Measurements from ENCODE around the gene MAPK8. TPM values are rescaled to one million over a fixed set of nuclear protein-coding genes. Genes with fewer than 3 reads are reported as not detected.

The MAPK8 gene
- total RNA-seq, 6 experiments from 2014 or later = 56.3 to 96.6 (median 74.8) TPM

DNA sequence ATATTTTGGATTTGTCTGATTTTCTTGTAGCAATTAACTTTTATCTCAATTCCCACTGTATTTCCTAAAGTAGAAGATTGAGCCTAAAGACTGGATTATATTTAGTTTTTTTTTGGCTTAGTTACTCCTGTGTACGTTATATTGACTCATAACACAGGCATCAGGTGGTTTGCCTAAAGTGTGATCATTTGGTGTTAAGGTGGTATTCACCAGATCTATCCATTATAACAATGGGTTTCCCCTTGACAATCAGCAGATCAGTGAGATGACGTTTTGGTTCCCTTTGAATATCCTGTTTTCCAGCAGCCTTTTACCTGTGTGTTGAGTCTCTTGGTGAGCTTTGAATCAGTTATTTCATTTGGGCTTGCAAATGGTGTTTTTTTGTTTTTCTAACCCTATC lies 18.1 kb downstream of the MAPK8 start:
- H3K27ac Mint-ChIP-seq = no peak overlapping the region

DNA sequence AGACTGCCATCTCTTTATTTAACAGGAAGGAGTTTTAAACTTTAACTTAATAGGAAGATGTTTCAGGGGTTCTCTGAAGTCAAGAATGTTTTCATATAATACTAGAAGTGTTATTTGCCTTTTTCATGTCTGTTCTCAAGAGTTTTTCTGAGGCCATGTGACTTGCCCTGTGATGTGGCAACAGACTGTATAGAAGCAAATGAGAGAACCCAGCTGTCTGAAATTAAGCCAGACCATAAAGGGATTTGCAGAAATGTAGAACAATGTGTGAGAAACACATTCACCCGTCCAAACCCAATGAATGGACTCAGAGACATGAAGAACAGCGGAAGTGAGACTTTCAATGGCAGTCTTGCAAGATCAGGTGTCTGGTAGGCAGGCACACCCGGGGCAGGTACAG lies 23.8 kb downstream of the MAPK8 start:
- TF ChIP-seq, protein P1, sequence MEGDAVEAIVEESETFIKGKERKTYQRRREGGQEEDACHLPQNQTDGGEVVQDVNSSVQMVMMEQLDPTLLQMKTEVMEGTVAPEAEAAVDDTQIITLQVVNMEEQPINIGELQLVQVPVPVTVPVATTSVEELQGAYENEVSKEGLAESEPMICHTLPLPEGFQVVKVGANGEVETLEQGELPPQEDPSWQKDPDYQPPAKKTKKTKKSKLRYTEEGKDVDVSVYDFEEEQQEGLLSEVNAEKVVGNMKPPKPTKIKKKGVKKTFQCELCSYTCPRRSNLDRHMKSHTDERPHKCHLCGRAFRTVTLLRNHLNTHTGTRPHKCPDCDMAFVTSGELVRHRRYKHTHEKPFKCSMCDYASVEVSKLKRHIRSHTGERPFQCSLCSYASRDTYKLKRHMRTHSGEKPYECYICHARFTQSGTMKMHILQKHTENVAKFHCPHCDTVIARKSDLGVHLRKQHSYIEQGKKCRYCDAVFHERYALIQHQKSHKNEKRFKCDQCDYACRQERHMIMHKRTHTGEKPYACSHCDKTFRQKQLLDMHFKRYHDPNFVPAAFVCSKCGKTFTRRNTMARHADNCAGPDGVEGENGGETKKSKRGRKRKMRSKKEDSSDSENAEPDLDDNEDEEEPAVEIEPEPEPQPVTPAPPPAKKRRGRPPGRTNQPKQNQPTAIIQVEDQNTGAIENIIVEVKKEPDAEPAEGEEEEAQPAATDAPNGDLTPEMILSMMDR (IDR thresholded peaks at IDR 0.05) = no peak
- Mint-ChIP-seq H3K36me3 (ENCODE audit: low read depth) (peaks cover 46% of the 10 kb centered on the region), H3K9me3 (no peaks in the 10 kb centered on the region), H3K27ac (no peak overlapping the region), H3K27me3 (ENCODE audit: insufficient read depth) (no peaks in the 10 kb centered on the region; the same call in 1 of the 2 replicates), H3K4me1 (ENCODE audit: low read depth) (peaks cover 57% of the 10 kb centered on the region), H3K4me3 (no peak overlapping the region)
- no peak for DNase-seq

More for the DNA sequence above, 18.1 kb downstream of the MAPK8 start:
- DNase-seq = no peak
- Mint-ChIP-seq H3K36me3 (ENCODE audit: low read depth) (peaks cover 25% of the 10 kb centered on the region), H3K4me1 (ENCODE audit: low read depth) (peaks cover 74% of the 10 kb centered on the region), H3K4me3 (no peak overlapping the region), H3K27me3 (ENCODE audit: insufficient read depth) (no peaks in the 10 kb centered on the region), H3K9me3 (no peaks in the 10 kb centered on the region)
- TF ChIP-seq, protein P1 (IDR thresholded peaks at IDR 0.05) = no peak

DNA sequence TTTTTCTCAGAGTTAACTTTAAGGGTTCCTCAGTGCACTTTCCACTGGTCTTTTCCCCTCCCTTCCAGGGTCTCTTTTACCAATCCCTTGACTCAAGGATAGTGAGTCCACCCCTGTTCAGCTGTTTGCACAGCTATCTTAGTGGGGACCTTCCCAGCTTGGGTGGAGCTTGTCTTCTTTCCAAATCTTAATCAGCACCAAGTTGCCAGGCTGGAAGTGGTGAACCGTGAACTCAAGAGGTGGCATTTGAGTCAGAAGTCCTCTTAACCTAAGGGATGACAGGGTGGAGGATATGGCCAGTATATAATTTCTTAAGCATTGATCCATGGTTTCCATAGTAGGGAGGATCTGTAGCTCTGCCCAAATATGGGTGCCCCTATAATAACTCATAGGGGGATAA lies 25.0 kb downstream of the MAPK8 start:
- H3K4me3 Mint-ChIP-seq = no peak overlapping the region
- no peaks in the 10 kb centered on the region; the same call in 1 of the 2 replicates for H3K27me3 Mint-ChIP-seq (ENCODE audit: insufficient read depth)
- TF ChIP-seq, protein P1 (IDR thresholded peaks at IDR 0.05) = no peak
- H3K36me3 Mint-ChIP-seq (ENCODE audit: low read depth) = peaks cover 44% of the 10 kb centered on the region
- H3K27ac Mint-ChIP-seq = no peak overlapping the region
- no peaks in the 10 kb centered on the region for H3K9me3 Mint-ChIP-seq
- DNase-seq = no peak
- H3K4me1 Mint-ChIP-seq (ENCODE audit: low read depth) = peaks cover 50% of the 10 kb centered on the region

DNA sequence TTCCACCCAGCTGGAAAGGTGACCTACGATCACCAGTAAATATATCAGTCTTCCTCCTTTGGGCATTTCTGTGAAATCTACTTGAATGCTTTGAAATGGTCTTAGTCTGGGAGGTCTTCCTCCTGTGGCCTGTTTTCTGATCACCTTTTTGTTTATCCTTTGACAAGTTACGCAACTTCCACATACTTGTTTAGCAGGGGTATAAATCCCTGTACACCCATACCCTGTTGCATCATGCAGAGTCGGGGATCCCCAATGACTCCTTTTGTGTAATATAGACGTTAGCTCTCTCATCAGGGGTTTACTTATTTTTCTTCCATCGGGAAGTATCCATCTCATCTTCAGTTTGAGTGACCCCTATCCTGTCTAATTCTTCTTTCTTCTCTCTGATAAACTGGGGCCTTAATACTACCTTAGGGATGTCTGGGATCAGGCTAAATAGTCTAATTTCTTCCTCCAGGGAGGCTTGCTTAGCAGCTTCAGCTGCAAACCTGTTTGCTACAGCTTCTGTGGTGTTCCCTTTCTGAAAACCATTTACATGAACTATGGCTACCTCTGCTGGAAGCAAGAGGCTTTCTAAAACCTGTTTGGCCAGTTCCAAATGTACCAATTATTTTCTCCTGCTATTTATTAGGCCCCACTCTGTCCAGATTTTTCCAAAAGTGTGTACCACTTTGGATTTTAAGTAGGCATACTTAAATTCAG lies 25.8 kb downstream of the MAPK8 start:
- Mint-ChIP-seq H3K4me1 (ENCODE audit: low read depth) (peaks cover 51% of the 10 kb centered on the region), H3K27me3 (ENCODE audit: insufficient read depth) (no peaks in the 10 kb centered on the region; the same call in 1 of the 2 replicates), H3K9me3 (no peaks in the 10 kb centered on the region), H3K36me3 (ENCODE audit: low read depth) (peaks cover 51% of the 10 kb centered on the region), H3K4me3 (no peak overlapping the region), H3K27ac (no peak overlapping the region)
- TF ChIP-seq, protein P1 (IDR thresholded peaks at IDR 0.05) = no peak
- no peak for DNase-seq

DNA sequence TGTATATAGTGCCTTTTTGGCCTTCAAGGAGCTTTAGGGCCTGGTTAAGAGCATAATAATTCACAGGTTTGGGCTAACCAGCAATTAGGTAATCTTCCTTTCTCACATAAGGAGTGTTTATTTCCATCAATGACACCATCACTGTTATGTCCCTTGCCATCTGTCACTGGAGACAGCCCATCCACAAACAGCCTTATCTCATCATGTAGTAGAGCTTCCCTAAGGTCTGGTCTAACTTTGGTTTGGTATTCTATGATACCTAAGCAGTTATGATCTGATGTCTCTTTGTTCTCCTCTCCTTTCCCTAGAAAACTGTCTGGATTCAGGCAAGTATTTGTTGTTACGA lies 26.4 kb downstream of the MAPK8 start:
- Mint-ChIP-seq H3K4me3 (no peak overlapping the region), H3K27me3 (ENCODE audit: insufficient read depth) (no peaks in the 10 kb centered on the region; the same call in 1 of the 2 replicates), H3K36me3 (ENCODE audit: low read depth) (peaks cover 56% of the 10 kb centered on the region), H3K4me1 (ENCODE audit: low read depth) (peaks cover 56% of the 10 kb centered on the region), H3K27ac (no peak overlapping the region), H3K9me3 (no peaks in the 10 kb centered on the region)
- TF ChIP-seq, protein P1 (IDR thresholded peaks at IDR 0.05) = no peak
- no peak for DNase-seq
